ENCODE results near the gene PDK3.

PDK3 gene

DNA sequence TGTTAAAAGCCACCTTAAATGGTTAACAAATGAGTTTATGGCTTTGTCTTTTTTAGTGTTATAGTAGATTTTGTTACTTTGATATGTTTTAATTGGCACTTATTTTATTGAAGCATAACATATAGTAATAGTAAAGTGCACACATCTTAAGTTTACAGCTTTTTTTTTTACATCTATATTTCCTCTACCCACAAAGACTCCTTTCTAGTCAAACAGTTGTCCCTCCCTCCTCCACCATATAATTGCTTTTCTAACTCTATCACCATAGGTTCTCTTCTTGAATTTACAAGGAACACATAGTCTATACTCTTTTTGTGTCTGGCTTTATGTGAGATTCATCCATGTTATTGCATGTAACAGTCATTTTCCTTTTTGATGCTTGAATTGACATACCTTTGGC is 71.5 kb downstream of the PDK3 start:
- no peak for DNase-seq (ENCODE audit: low read depth)
- TF ChIP-seq MYC (IDR thresholded peaks at IDR 0.05; ENCODE audit: low read depth, low read length), result no peak
- TF ChIP-seq POLR2A (IDR thresholded peaks at IDR 0.05; ENCODE audit: extremely low read depth, insufficient read length), result no peak
- TF ChIP-seq, protein P1, sequence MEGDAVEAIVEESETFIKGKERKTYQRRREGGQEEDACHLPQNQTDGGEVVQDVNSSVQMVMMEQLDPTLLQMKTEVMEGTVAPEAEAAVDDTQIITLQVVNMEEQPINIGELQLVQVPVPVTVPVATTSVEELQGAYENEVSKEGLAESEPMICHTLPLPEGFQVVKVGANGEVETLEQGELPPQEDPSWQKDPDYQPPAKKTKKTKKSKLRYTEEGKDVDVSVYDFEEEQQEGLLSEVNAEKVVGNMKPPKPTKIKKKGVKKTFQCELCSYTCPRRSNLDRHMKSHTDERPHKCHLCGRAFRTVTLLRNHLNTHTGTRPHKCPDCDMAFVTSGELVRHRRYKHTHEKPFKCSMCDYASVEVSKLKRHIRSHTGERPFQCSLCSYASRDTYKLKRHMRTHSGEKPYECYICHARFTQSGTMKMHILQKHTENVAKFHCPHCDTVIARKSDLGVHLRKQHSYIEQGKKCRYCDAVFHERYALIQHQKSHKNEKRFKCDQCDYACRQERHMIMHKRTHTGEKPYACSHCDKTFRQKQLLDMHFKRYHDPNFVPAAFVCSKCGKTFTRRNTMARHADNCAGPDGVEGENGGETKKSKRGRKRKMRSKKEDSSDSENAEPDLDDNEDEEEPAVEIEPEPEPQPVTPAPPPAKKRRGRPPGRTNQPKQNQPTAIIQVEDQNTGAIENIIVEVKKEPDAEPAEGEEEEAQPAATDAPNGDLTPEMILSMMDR (IDR thresholded peaks at IDR 0.05; ENCODE audit: low read depth, low read length), result no peak
- TF ChIP-seq, protein P2, sequence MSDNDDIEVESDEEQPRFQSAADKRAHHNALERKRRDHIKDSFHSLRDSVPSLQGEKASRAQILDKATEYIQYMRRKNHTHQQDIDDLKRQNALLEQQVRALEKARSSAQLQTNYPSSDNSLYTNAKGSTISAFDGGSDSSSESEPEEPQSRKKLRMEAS (IDR thresholded peaks at IDR 0.05; ENCODE audit: low read depth, low read length), result no peak
- no peak overlapping the region for H3K4me3 ChIP-seq (ENCODE audit: low read depth, low read length)

DNA sequence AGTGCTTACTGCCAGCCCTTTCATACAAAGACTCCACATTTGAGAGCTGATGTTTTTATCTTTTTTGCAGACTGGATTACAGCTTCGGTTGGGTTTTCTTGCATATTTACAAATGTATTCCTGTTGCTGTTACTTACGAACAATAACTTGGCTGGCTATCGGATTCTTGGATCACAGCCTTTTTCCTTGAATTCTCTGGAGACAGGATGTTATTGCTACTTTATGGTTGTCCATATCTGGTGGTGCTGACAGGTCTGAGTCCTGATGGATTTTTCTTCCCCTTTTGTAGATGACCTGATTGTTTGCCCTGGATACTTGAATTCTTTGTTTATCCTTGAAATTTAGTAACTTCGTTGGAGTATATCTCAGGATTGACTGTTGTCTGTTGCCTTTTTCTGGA is 77.7 kb downstream of the PDK3 start:
- TF ChIP-seq MYC (IDR thresholded peaks at IDR 0.05; ENCODE audit: low read depth, low read length) (no peak), POLR2A (IDR thresholded peaks at IDR 0.05; ENCODE audit: extremely low read depth, insufficient read length) (no peak)
- TF ChIP-seq, protein P2 (IDR thresholded peaks at IDR 0.05; ENCODE audit: low read depth, low read length), result no peak
- TF ChIP-seq, protein P1 (IDR thresholded peaks at IDR 0.05; ENCODE audit: low read depth, low read length), result no peak
- DNase-seq (ENCODE audit: low read depth), result no peak

DNA sequence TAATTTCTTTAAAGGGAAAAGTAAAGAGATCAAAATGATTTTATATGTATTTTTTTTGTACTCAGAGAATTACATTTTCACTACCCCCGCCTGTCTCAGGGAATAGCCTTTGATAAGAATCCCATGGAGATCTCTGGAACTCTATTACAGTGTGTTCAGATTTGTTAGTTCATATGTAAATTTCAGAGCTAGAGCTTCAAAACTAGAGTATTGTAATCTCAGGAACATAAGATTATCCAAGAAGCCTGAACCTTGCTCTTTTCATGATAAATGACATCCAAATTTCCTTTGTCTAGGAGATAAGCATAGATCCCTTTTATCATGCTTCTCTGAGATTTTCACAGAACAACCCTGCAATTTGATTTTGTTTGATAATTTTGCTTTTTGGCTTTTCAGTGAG is 82.9 kb downstream of the PDK3 start:
- H3K4me3 ChIP-seq (ENCODE audit: low read depth, low read length), result no peak overlapping the region
- no peak for DNase-seq (ENCODE audit: low read depth)
- TF ChIP-seq POLR2A (IDR thresholded peaks at IDR 0.05; ENCODE audit: extremely low read depth, insufficient read length) (no peak), MYC (IDR thresholded peaks at IDR 0.05; ENCODE audit: low read depth, low read length) (no peak)
- TF ChIP-seq, protein P1 (IDR thresholded peaks at IDR 0.05; ENCODE audit: low read depth, low read length), result no peak
- TF ChIP-seq, protein P2 (IDR thresholded peaks at IDR 0.05; ENCODE audit: low read depth, low read length), result no peak

More for the DNA sequence above, 77.7 kb downstream of the PDK3 start:
- no peak overlapping the region for H3K4me3 ChIP-seq (ENCODE audit: low read depth, low read length)

DNA sequence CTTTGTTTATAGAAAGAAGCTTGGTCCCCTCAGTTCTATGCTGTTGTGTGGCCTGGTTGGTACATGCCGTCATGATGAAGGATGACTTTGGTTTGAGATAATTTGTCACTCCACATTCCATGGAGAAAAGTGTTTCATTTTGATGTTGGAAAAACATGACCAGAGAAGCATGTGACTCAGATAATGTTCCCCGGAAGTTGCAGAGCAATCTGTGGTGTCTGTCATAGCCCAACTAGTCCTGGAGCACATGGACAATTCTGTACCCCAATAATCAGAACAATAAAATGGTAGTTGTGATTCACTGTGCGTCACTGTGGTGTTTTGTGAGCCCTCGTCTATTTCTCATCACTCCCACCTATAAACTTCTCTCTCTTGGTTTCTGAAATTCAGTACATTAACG is 85.1 kb downstream of the PDK3 start:
- DNase-seq (ENCODE audit: low read depth), result no peak
- TF ChIP-seq, protein P1 (IDR thresholded peaks at IDR 0.05; ENCODE audit: low read depth, low read length), result no peak
- no peak for TF ChIP-seq MYC (IDR thresholded peaks at IDR 0.05; ENCODE audit: low read depth, low read length)
- TF ChIP-seq, protein P2 (IDR thresholded peaks at IDR 0.05; ENCODE audit: low read depth, low read length), result no peak
- TF ChIP-seq POLR2A (IDR thresholded peaks at IDR 0.05; ENCODE audit: extremely low read depth, insufficient read length), result no peak
- H3K4me3 ChIP-seq (ENCODE audit: low read depth, low read length), result no peak overlapping the region

DNA sequence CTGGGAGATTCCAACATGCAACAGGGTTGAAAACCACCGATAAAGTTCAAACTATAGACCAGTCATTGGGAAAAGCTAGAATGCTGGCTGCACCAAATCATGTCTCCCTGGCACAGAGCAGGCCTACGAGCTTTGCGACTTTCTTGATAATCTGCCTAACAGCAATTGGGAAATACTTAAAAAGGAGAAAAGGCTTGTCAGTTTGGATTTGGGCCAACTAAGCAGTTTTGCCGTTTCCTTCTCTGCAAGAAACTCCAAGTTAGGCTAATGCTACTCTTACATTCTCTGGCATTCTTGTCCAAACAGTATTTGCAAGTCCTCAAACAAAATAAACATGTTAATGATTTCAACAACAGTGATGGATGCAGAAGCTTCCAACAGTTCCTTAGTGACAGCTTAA is 87.9 kb downstream of the PDK3 start:
- TF ChIP-seq POLR2A (IDR thresholded peaks at IDR 0.05; ENCODE audit: extremely low read depth, insufficient read length) (no peak), MYC (IDR thresholded peaks at IDR 0.05; ENCODE audit: low read depth, low read length) (no peak)
- TF ChIP-seq, protein P2 (IDR thresholded peaks at IDR 0.05; ENCODE audit: low read depth, low read length), result no peak
- TF ChIP-seq, protein P1 (IDR thresholded peaks at IDR 0.05; ENCODE audit: low read depth, low read length), result no peak
- DNase-seq (ENCODE audit: low read depth), result no peak
- no peak overlapping the region for H3K4me3 ChIP-seq (ENCODE audit: low read depth, low read length)

DNA sequence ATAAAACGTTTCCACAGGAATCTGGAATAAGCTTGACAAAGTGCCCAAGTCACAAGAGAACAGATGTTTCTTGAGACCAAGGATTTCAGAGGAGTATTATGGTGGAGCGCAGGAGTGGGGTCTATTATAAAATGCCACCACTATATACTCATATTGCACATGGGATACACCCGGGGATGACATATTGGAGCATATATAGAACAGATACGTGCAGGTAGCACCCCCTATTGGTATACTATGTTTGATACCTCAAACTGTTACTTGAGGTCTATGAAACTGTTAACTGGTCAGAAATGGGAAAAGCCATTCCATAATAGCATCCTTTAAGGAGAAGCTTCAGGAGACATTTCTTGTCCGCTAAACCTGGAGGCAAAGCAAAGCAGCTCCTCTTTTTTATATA is 96.0 kb downstream of the PDK3 start:
- TF ChIP-seq MYC (IDR thresholded peaks at IDR 0.05; ENCODE audit: low read depth, low read length) (no peak), POLR2A (IDR thresholded peaks at IDR 0.05; ENCODE audit: extremely low read depth, insufficient read length) (no peak)
- TF ChIP-seq, protein P1 (IDR thresholded peaks at IDR 0.05; ENCODE audit: low read depth, low read length), result no peak
- TF ChIP-seq, protein P2 (IDR thresholded peaks at IDR 0.05; ENCODE audit: low read depth, low read length), result no peak
- peak; percentile 55 for DNase-seq (ENCODE audit: low read depth)
- H3K4me3 ChIP-seq (ENCODE audit: low read depth, low read length), result no peak overlapping the region
